ENCODE results near the gene CPNE6.

DNA sequence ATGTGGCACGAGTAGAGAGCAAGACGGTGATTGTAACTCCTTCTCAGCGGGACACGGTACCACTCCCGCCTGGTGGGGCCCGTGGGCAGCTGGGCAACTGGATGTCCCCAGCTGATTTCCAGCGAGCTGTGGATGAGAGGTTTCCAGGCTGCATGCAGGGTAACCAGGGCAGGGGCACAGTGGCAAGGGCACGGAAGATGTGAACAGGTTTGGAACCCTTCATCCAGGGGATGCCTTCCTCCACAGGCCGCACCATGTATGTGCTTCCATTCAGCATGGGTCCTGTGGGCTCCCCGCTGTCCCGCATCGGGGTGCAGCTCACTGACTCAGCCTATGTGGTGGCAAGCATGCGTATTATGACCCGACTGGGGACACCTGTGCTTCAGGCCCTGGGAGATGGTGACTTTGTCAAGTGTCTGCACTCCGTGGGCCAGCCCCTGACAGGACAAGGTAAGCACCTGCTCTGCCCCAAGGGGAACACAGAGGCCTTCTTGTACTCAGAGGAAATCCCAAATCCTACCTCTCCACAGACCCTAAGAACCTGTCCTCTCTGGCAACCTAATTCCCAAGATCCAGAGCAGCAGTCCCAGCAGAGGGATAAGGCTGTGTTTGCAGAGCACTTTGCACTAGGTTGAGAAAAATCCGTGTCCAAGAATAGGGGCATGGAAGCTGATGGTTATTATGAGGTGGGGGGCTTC, 27.0 kb downstream of the CPNE6 start:
- TF ChIP-seq, protein P1, sequence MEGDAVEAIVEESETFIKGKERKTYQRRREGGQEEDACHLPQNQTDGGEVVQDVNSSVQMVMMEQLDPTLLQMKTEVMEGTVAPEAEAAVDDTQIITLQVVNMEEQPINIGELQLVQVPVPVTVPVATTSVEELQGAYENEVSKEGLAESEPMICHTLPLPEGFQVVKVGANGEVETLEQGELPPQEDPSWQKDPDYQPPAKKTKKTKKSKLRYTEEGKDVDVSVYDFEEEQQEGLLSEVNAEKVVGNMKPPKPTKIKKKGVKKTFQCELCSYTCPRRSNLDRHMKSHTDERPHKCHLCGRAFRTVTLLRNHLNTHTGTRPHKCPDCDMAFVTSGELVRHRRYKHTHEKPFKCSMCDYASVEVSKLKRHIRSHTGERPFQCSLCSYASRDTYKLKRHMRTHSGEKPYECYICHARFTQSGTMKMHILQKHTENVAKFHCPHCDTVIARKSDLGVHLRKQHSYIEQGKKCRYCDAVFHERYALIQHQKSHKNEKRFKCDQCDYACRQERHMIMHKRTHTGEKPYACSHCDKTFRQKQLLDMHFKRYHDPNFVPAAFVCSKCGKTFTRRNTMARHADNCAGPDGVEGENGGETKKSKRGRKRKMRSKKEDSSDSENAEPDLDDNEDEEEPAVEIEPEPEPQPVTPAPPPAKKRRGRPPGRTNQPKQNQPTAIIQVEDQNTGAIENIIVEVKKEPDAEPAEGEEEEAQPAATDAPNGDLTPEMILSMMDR (conservative IDR thresholded peaks at IDR 0.05; ENCODE audit: low read length): no peak
- no peak for TF ChIP-seq EZH2phosphoT487 (IDR thresholded peaks at IDR 0.05; ENCODE audit: borderline replicate concordance, low read depth, low read length)

Measured in OCI-LY7 (cell line).